HG03457 (cell line): Measurements from ENCODE around the gene ASMTL.
"Not testable (repeated sequence)": the region's sequence is repeated elsewhere in the genome, so short reads cannot be mapped to it uniquely, and the experiment has no call there.

ENCODE experiments used
- ATAC-seq: cut with Tn5 transposase; IDR thresholded peaks from one replicate; pipeline ENCODE4 v1.9.1; 2021; ENCODE audit warnings: moderate number of reproducible peaks; ENCODE audit not compliant: unreplicated experiment

Gene ASMTL

GRCh38 chrX:1390621-1391369, 61.9 kb downstream of the ASMTL start:
- no peak for ATAC-seq

- no peak for ATAC-seq
Measured at GRCh38 chrX:1389993-1390285, 62.8 kb downstream of the ASMTL start.

DNA sequence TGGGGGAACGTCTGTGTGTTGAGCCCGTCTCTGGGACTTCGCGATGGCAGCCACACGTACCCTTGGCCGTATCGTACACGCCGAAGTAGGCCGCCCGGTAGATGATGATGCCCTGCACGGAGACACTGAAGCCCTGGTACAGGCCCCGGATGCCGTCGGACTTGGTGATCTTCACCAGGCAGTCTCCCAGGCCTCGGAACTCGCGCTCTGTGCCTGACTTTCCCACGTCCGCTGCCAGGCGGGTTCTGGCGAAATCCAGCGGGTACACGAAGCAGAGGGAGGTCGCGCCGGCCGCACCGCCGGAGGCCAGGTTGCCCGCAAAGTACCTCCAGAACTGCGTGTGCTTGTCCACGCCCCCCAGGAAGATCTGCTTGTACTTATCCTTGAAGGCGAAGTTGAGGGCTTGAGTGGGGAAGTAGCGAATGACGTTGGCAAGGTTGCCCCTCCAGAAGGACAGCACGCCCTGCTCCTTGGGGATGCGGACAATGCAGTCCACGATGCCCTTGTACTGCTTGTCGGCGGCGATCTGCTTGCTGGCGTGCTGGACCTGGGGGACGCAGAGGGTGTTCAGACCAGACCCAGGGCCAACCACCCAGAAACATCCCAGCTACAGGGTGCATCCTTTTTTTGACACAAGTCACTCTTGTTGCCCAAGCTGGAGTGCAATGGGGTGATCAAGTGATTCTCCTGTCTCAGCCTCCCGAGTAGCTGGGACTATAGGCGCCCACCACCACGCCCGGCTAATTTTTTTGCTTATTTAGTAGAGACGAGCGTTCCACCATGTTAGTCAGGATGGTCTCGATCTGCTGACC, 63.3 kb downstream of the ASMTL start:
- no peak for ATAC-seq

DNA sequence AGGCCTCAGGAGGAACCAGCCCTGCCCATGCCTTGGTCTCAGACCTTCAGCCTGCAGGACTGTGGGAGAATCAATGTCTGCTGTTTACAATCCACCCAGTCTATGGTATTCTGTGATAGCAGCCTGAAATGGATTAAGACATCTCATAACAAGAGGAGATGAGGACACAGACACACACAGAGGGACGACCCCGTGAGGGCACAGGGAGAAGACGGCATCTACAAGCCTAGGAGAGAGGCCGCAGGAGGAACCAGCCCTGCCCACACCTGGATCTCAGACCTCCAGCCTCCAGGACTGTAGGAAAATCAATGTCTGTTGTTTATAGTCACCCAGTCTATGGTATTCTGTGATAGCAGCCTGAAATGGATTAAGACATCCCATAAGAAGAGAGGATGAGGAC, 64.1 kb downstream of the ASMTL start:
- ATAC-seq: no peak

DNA sequence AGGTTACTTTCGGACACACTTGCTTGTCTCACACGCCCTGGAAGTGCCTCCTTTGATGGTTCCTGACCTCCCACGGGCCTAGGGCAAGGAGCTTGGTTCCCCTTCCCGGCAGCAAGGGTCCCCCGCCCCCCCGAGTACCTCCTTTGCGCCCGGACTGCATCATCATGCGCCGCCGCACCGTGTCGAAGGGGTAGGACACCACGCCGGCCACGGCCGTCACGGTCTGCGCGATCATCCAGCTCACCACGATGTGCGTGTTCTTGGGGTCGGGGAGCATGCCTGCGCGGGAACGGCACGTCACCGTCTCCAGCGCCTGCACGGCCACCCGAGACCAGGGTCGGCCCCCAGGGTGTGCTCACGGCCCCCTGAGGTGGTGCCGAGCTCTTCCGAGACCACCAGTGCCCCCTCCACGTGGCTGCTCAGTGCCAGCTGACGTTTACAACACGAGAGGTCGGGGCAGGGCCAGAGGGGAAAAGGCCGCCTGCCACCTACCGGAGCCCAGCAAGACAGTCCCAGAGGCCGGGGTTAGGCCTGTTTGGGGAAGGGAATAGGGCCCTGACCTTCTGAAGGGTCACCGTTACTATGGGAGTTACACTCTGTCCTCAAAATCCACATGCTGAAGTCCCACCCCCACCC, 65.5 kb downstream of the ASMTL start:
- no peak for ATAC-seq

- no peak for ATAC-seq
Measured at GRCh38 chrX:1386338-1387127, 66.2 kb downstream of the ASMTL start.

DNA sequence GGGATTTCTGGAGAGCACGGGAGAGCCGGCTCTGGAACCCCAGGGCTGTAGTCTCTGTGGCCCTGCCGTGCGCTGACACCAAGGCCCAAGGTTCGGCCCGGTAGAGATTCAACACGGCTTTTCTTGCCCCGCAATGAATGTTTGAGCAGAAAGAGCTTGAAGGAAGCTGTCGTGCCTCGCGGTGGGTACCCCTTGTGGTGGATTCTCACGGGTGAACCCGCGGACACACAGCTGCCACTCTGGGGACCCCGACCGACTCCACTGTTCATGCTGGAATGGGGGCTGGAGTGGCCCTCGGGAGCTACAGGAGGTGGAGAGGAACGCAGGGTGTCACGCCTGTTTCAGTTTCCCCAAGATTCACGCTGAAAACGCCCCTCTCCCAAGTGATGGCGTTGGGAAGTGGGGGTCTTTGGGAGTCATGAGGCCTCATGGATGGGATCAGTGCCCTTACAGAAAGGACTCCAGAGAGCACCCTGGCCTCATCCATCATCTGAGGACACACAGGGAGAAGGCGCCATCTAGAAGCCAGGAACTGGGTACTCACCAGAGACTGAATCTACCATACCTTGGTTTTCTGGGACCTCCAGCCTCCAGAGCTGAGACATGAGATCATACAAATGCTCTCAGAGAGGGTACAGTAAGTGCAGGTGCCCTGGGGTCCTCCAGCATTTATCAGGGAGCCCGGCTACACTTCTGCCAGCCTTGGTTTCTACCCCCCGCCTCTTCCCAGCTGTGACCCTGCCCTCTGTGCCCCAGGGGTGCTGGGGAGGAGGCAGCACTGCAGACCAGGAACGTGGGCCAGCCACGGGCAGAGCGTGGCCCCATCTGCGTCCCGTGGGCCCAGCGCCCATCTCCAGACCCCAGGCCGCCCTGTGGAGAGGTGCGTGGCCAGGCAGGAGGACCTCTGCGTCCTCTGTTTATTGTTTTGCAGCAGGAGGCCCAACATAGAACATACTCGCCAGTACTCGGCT, 67.2 kb downstream of the ASMTL start:
- ATAC-seq: no peak

- no peak for ATAC-seq
Measured at GRCh38 chrX:1384658-1385252, 68.0 kb downstream of the ASMTL start.

DNA sequence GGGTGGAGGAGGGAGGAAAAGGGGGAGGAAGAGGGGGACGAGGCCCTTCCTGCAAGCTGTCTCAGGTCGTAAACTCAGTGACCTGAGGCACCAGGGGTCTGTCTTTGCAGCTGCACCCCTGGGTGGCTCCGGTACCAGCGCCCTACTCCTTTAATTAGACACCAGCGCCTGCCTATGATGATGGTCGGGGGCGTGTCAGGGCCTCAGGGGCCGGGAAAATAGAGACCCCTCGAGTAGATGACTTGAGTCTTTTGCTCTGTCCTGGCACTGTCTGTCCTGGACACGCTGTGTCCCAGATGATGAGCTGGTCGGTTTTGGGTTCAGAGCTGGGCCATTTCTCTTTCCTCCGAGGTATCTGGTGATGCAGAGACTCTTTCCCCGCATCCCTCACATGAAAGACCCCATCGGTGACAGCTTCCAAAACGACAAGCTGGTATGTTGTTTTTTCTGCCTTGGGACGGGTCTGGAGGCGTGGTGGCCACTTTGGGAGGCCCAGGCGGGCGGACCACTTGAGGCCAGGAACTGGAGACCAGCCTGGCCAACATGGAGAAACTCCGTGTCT, 72.0 kb downstream of the ASMTL start:
- no peak for ATAC-seq

GRCh38 chrX:1378306-1378759, 74.4 kb downstream of the ASMTL start:
- no peak for ATAC-seq

GRCh38 chrX:1368385-1368698, 84.4 kb downstream of the ASMTL start:
- ATAC-seq: no peak

DNA sequence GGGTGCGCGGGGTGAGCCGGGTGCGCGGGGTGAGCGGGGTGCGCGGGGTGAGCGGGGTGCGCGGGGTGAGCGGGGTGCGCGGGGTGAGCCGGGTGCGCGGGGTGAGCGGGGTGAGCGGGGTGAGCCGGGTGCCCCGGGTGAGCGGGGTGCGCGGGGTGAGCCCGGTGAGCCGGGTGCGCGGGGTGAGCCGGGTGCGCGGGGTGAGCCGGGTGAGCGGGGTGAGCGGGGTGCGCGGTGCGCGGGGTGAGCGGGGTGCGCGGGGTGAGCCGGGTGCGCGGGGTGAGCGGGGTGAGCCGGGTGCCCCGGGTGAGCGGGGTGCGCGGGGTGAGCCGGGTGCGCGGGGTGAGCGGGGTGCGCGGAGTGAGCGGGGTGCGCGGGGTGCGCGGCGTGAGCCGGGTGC, 86.3 kb downstream of the ASMTL start:
- not testable (repeated sequence) for ATAC-seq

DNA sequence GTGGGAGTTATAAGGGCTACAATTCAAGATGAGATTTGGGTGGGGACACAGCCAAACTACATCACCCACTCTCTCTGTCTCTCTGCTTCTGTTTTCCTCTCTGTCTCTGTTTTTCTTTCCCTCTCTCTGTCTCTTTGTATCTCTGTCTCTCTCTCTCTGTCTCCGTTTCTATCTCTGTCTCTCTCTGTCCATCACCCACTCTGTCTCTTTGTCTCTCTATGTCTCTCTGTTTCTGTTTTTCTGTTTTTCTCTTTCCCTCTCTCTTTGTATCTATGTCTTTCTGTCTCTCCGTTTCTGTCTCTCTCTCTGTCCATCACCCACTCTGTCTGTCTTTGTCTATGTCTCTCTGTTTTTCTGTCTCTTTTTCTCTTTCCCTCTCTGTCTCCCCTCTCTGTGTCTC, 90.8 kb downstream of the ASMTL start:
- ATAC-seq: no peak

DNA sequence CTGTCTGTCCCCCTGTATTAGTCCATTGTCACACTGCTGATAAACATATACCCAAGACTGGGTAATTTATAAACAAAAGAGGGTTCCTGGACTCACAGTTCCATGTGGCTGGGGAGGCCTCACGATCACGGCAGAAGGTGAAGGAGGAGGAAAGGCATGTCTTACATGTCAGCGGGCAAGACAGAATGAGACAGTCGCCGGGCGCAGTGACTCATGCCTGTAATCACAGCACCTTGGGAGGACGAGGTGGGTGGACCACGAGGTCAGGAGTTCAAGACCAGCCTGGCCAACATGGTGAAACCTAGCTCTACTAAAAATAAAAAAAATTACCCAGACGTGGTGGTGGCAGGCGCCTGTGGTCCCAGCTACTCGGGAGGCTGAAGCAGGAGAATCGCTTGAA, 91.4 kb downstream of the ASMTL start:
- ATAC-seq: no peak

DNA sequence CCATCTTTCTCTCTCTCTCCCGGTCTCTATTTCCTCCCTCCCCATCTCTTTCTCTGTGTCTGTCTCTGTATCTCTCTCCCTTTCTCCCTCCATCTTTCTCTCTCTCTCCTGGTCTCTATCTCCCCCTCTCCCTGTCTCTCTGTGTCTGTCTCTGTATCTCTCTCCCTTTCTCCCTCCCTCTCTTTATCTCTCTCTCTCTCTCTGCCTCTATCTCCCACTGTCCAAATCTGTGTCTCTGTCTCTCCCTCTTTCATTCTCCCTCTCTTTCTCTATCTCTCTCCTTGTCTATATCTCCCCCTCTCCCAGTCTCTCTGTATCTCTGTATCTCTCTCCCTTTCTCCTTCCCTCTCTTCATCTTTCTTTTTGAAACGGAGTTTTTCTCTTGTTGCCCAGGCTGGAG, 92.5 kb downstream of the ASMTL start:
- no peak for ATAC-seq

DNA sequence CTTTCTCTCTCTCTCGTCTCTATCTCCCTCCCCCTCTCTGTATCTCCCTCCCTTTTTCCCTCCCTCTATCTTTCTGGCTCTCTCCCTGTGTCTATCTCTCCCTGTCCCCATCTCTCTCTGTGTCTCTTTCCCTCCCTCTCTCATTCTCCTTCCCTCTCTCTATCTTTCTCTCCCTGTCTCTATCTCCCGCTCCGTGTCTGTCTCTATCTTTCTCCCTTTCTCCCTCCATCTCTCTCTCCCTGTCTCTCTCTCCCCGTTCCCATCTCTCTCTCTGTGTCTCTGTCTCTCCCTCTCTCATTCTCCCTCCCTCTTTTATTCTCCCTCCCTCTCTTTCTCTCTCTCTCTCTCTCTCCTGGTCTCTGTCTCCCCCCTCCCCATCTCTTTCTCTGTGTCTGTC, 93.2 kb downstream of the ASMTL start:
- ATAC-seq: no peak

- no peak for ATAC-seq
Measured at GRCh38 chrX:1358793-1359476, 93.8 kb downstream of the ASMTL start.

DNA sequence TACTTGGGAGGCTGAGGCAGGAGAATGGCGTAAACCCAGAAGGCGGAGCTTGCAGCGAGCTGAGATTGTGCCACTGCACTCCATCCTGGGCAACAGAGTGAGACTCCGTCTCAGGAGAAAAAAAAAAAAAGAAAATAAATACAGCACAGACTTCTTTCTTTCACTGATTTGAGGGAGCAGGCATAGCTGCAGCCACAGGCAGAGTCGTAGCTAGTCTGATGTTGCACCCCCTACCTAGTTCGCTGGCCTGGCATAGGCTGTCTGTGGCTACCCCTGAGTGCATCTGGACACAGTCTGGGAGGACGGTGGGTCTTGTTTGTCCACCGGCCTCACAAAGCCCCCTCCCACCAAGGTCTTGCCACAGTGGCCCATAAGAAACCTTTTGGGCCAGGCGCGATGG, 94.7 kb downstream of the ASMTL start:
- no peak for ATAC-seq
